Keratinocyte (primary cell): ENCODE measurements around the gene FILIP1. TPM values are rescaled to one million over a fixed set of nuclear protein-coding genes. Genes with fewer than 3 reads are reported as not detected.
"Not testable (repeated sequence)": the region's sequence is repeated elsewhere in the genome, so short reads cannot be mapped to it uniquely, and the experiment has no call there.

ENCODE experiments used
- DNase-seq: peaks from one replicate; pipeline ENCODE4 v3.0.0-alpha.2; 2011; ENCODE audit warnings: low read depth, missing footprints, low spot score
- FAIRE-seq: peaks from 2 replicates; lab custom pipeline; 2011; peaks lifted over from hg19 to GRCh38; lab: Jason Lieb, UNC
- H2AFZ ChIP-seq: 2 replicates; pipeline ENCODE4 v1.6.0; 2012; ENCODE audit warnings: low read length, control low read depth, inconsistent platforms; ENCODE audit not compliant: control insufficient read depth
- H3K27ac ChIP-seq: 2 replicates; pipeline ENCODE4 v1.5.1; 2011; ENCODE audit warnings: low read length; ENCODE audit not compliant: control insufficient read depth, insufficient read depth
- H3K27me3 ChIP-seq: 3 replicates; pipeline ENCODE4 v1.6.0; 2011; ENCODE audit warnings: low read length; ENCODE audit not compliant: control insufficient read depth, insufficient read depth; ENCODE audit errors: extremely low read depth
- H3K36me3 ChIP-seq, 2 experiments: 2 replicates in 1 of 2; 3 replicates in 1 of 2; pipeline ENCODE4 v1.5.1; 2011; ENCODE audit warnings: low read length in 2 of 2, mild to moderate bottlenecking in 1 of 2; ENCODE audit not compliant: control insufficient read depth in 2 of 2, insufficient read depth in 2 of 2; ENCODE audit errors: extremely low read depth in 1 of 2
- H3K4me1 ChIP-seq: 3 replicates; pipeline ENCODE4 v1.5.1; 2011; ENCODE audit warnings: low read length; ENCODE audit not compliant: control insufficient read depth, insufficient read depth; ENCODE audit errors: extremely low read depth
- H3K4me2 ChIP-seq: 3 replicates; pipeline ENCODE4 v1.6.0; 2011; ENCODE audit warnings: low read depth, low read length; ENCODE audit not compliant: control insufficient read depth, insufficient read depth; ENCODE audit errors: extremely low read depth
- H3K4me3 ChIP-seq, 3 experiments: fragments of 200-600 bp in 1 of 3; sonication (generic) in 1 of 3; 2 replicates in 2 of 3; 3 replicates in 1 of 3; pipeline ENCODE4 v1.5.1; 2011 to 2016; ENCODE audit warnings: low read length in 3 of 3, mild to moderate bottlenecking in 3 of 3, control low read depth in 2 of 3, inconsistent platforms in 1 of 3, low read depth in 1 of 3, mixed read lengths in 1 of 3, mixed run types in 1 of 3, moderate library complexity in 1 of 3; ENCODE audit not compliant: control insufficient read depth in 2 of 3, insufficient read depth in 2 of 3; ENCODE audit errors: extremely low read depth in 1 of 3
- H3K79me2 ChIP-seq: 2 replicates; pipeline ENCODE4 v1.6.0; 2012; ENCODE audit warnings: low read length; ENCODE audit not compliant: control insufficient read depth, insufficient read depth
- H3K9ac ChIP-seq: 3 replicates; pipeline ENCODE4 v1.6.0; 2011; ENCODE audit warnings: low read length; ENCODE audit not compliant: control insufficient read depth, insufficient read depth; ENCODE audit errors: extremely low read depth
- H3K9me1 ChIP-seq: 3 replicates; pipeline ENCODE4 v1.6.0; 2011; ENCODE audit warnings: low read length; ENCODE audit not compliant: control insufficient read depth, insufficient read depth; ENCODE audit errors: extremely low read depth
- H3K9me3 ChIP-seq: 2 replicates; pipeline ENCODE4 v1.5.1; 2012; ENCODE audit warnings: low read depth, low read length; ENCODE audit not compliant: control insufficient read depth
- H4K20me1 ChIP-seq: 3 replicates; pipeline ENCODE4 v1.6.0; 2011; ENCODE audit warnings: low read length; ENCODE audit not compliant: control insufficient read depth, insufficient read depth; ENCODE audit errors: extremely low read depth
- CTCF ChIP-seq, 3 experiments: IDR thresholded peaks in 1 of 3; conservative IDR thresholded peaks in 1 of 3; optimal IDR thresholded peaks in 1 of 3; 2 replicates in 2 of 3; 3 replicates in 1 of 3; pipeline versions ENCODE3 to v1.5.1; 2011; ENCODE audit warnings: low read length in 3 of 3, mild to moderate bottlenecking in 3 of 3, moderate library complexity in 2 of 3, control low read depth in 1 of 3, inconsistent platforms in 1 of 3; ENCODE audit not compliant: insufficient read depth in 2 of 3; ENCODE audit errors: extremely low read depth in 1 of 3
- EZH2 ChIP-seq: IDR thresholded peaks from one replicate; pipeline ENCODE4 v1.6.1; 2012; ENCODE audit warnings: inconsistent platforms, mild to moderate bottlenecking, low read length, moderate library complexity
- dilution Hi-C: fragments of 300-500 bp; cut with MboI; formaldehyde crosslinking; loops from one replicate; pipeline ENCODE4 v1.7.0; 2020; ENCODE audit warnings: low sequenced_read_pairs; ENCODE audit not compliant: extremely low pct_ligation_motif_present
- polyA plus RNA-seq, 5 experiments: library from polyadenylated mRNA; depleted of rRNA in 3 of 5; stranded (reverse) in 3 of 5; stranded (forward) in 1 of 5; unstranded in 1 of 5; fragments of >200 nt; gene quantifications; 1 replicate in 1 of 5; 2 replicates in 3 of 5; 3 replicates in 1 of 5; pipeline versions ENCODE4 v1.2.1 to v1.2.3, GENCODE V29; 2011 to 2012; ENCODE audit warnings: missing spikeins in 2 of 5, low read depth in 1 of 5, low replicate concordance in 1 of 5

FILIP1 gene
- polyA plus RNA-seq, 1 donor (not counting 4 experiments of a cell fraction or from before 2014, with no cell fraction given), result 0.01 TPM

DNA sequence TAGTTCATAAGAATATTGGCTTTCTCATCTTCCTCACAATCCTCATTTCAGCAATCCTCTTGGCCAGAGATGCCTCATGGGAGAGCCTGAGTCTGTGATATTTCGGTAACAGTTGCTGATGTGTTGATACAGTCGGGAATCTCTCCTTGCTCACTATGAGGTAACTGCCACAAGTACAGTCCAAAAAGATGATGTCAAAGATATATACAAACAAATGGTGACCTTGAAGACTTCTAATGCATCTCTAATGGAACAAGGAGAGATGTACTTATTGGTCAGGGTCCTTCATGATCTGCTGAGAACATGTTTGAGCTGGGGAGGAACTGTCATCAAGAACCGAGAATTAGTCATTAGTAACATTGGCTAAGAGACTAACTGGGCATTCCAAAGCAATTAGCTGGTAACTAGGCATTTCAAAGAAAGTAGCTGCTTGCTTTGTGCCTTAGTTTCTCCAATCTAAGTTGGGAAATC is 56.1 kb downstream of the FILIP1 start:
- Histone ChIP-seq H3K9me3 (no peaks in the 10 kb centered on the region), H3K36me3 (no peaks in the 10 kb centered on the region), H3K79me2 (no peaks in the 10 kb centered on the region), H2AFZ (no peak overlapping the region), H3K4me1 (peaks cover 3% of the 10 kb centered on the region), H3K9ac (no peak overlapping the region), H3K27me3 (no peaks in the 10 kb centered on the region), H3K4me2 (no peak overlapping the region), H3K9me1 (no peaks in the 10 kb centered on the region), H4K20me1 (no peaks in the 10 kb centered on the region), H3K27ac (no peak overlapping the region), H3K4me3 (no peak overlapping the region)
- TF ChIP-seq CTCF (optimal IDR thresholded peaks at IDR 0.05 in 1 of 3, IDR thresholded peaks at IDR 0.05 in 1 of 3, conservative IDR thresholded peaks at IDR 0.05 in 1 of 3; ENCODE audit: extremely low read depth in 1 of 3, insufficient read depth in 2 of 3, low read length in 3 of 3) (no peak), EZH2 (no peak)
- DNase-seq (no peak), FAIRE-seq (no peak)
- dilution Hi-C loops, result no loop called here

GRCh38 chr6:75436869-75437268 is 56.7 kb downstream of the FILIP1 start:
- H3K4me3 ChIP-seq, result no peak overlapping the region
- no peaks in the 10 kb centered on the region for H3K9me3 ChIP-seq
- no peak for FAIRE-seq
- H3K9ac ChIP-seq, result no peak overlapping the region
- H2AFZ ChIP-seq, result no peak overlapping the region
- no peaks in the 10 kb centered on the region for H3K27me3 ChIP-seq
- H3K4me1 ChIP-seq, result peaks cover 3% of the 10 kb centered on the region
- H3K79me2 ChIP-seq, result no peaks in the 10 kb centered on the region
- no peak overlapping the region for H3K27ac ChIP-seq
- TF ChIP-seq EZH2 (no peak), CTCF (optimal IDR thresholded peaks at IDR 0.05 in 1 of 3, IDR thresholded peaks at IDR 0.05 in 1 of 3, conservative IDR thresholded peaks at IDR 0.05 in 1 of 3; ENCODE audit: extremely low read depth in 1 of 3, insufficient read depth in 2 of 3, low read length in 3 of 3) (no peak)
- H4K20me1 ChIP-seq, result no peaks in the 10 kb centered on the region
- dilution Hi-C loops, result no loop called here
- no peak for DNase-seq
- no peaks in the 10 kb centered on the region for H3K36me3 ChIP-seq
- no peak overlapping the region for H3K4me2 ChIP-seq
- H3K9me1 ChIP-seq, result no peaks in the 10 kb centered on the region

- FAIRE-seq, H3K36me3 ChIP-seq, H3K9ac ChIP-seq, dilution Hi-C loops, H3K4me1 ChIP-seq, H3K27ac ChIP-seq, H4K20me1 ChIP-seq, H3K4me2 ChIP-seq, H3K9me3 ChIP-seq, H3K27me3 ChIP-seq, DNase-seq, H3K9me1 ChIP-seq, H2AFZ ChIP-seq, H3K79me2 ChIP-seq, H3K4me3 ChIP-seq: not testable (repeated sequence)
Measured at GRCh38 chr6:75432809-75433208, 60.8 kb downstream of the FILIP1 start.
